GM21528 (cell line): ENCODE data around the gene RPS6KC1.
"Not testable (repeated sequence)": the region's sequence is repeated elsewhere in the genome, so short reads cannot be mapped to it uniquely, and the experiment has no call there.

Experiments used
- ATAC-seq: cut with Tn5 transposase; IDR thresholded peaks from one replicate; pipeline ENCODE4 v1.9.1; 2021; ENCODE audit warnings: mild to moderate bottlenecking, moderate library complexity; ENCODE audit not compliant: unreplicated experiment, low FRiP score

Gene RPS6KC1

GRCh38 chr1:213318458-213318857 lies 267.4 kb downstream of the RPS6KC1 start:
- not testable (repeated sequence) for ATAC-seq

GRCh38 chr1:213320191-213320870 lies 269.3 kb downstream of the RPS6KC1 start:
- ATAC-seq, result no peak
